HUES48 (cell line): Measurements from ENCODE around the gene UTS2R.

ENCODE experiments used
- H3K27ac ChIP-seq: one replicate; pipeline ENCODE4 v1.7.0; 2013; ENCODE audit warnings: low read depth, low read length, inconsistent platforms
- H3K27me3 ChIP-seq: 2 replicates; pipeline ENCODE4 v1.6.1; 2013; ENCODE audit warnings: mild to moderate bottlenecking, low read length; ENCODE audit not compliant: control insufficient read depth, insufficient read depth
- H3K36me3 ChIP-seq: 2 replicates; pipeline ENCODE4 v1.6.1; 2013; ENCODE audit warnings: low read length; ENCODE audit not compliant: control insufficient read depth, insufficient read depth
- H3K4me1 ChIP-seq: 2 replicates; pipeline ENCODE4 v1.6.1; 2013; ENCODE audit warnings: mild to moderate bottlenecking, low read length; ENCODE audit not compliant: control insufficient read depth, insufficient read depth
- H3K4me3 ChIP-seq: 2 replicates; pipeline ENCODE4 v1.5.1; 2013; ENCODE audit warnings: mild to moderate bottlenecking, low read depth, low read length
- H3K9ac ChIP-seq: 2 replicates; pipeline ENCODE4 v1.6.1; 2013; ENCODE audit warnings: mild to moderate bottlenecking, low read depth, low read length, moderate library complexity
- H3K9me3 ChIP-seq: 2 replicates; pipeline ENCODE4 v1.6.1; 2013; ENCODE audit warnings: low read length; ENCODE audit not compliant: control insufficient read depth, insufficient read depth

Gene UTS2R

DNA sequence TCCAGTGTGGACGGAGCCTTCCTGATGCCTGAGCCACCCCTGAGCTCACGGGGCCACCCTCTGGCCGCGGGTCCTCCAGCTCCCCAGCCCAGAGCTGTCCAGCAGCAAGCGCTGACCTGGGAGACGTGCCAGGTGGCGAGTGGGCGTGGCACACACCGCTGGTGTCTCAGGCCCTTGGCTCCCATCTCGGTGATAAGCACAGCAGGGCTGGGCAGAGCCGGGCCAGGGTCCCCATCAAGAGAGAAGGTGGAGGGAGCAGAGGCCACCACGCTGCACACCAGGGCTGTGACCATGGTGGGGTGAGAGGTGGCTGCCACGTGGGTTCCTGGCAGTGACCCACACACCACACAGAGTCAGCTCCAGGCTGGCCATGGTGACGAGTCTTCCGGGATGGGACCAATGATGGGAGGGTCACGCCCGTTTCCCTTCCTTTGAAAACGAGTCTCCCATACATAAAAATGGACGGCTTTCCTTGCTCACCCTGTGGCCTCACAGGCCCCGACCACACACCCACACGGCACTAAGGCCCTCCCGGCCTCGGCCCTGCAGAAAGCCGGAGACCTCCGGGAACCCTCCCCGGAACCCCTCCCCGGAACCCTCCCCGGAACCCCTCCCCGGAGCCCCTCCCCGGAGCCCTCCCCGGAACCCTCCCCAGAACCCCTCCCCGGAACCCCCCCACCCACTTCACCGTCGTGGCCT lies 16.8 kb downstream of the UTS2R start:
- no peaks in the 10 kb centered on the region for H3K27me3 ChIP-seq
- no peaks in the 10 kb centered on the region for H3K9me3 ChIP-seq
- H3K4me1 ChIP-seq, result no peaks in the 10 kb centered on the region
- no peak overlapping the region for H3K9ac ChIP-seq
- H3K4me3 ChIP-seq, result no peak overlapping the region
- no peak overlapping the region for H3K27ac ChIP-seq
- no peaks in the 10 kb centered on the region; the same call in 1 of the 2 replicates for H3K36me3 ChIP-seq

- H3K36me3 ChIP-seq, result no peaks in the 10 kb centered on the region; the same call in 1 of the 2 replicates
- no peaks in the 10 kb centered on the region for H3K4me1 ChIP-seq
- no peak overlapping the region for H3K27ac ChIP-seq
- H3K9me3 ChIP-seq, result no peaks in the 10 kb centered on the region
- no peaks in the 10 kb centered on the region for H3K27me3 ChIP-seq
- no peak overlapping the region for H3K9ac ChIP-seq
- no peak overlapping the region for H3K4me3 ChIP-seq
Measured at GRCh38 chr17:82388922-82389283, 17.3 kb downstream of the UTS2R start.

DNA sequence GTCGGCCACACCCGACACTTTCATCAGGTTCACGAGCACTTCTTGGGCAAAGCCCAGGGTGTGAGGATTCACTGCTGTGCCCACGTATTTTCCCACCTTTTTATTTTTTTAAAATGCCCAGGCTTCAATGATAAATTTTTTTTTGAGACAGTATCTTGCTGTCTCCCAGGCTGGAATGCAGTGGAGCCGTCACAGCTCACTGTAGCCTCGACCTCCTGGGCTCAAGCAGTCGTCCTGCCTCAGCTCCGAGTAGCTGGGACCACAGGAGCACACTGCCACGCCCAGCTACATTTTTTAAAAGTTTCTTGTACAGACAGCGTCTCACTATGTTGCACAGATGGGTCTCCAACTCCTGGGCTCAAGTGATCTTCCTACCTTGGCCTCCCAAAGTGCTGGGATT lies 17.8 kb downstream of the UTS2R start:
- no peaks in the 10 kb centered on the region; the same call in 1 of the 2 replicates for H3K36me3 ChIP-seq
- no peak overlapping the region for H3K9ac ChIP-seq
- no peaks in the 10 kb centered on the region for H3K9me3 ChIP-seq
- no peak overlapping the region for H3K4me3 ChIP-seq
- H3K4me1 ChIP-seq, result no peaks in the 10 kb centered on the region
- no peaks in the 10 kb centered on the region for H3K27me3 ChIP-seq
- no peak overlapping the region for H3K27ac ChIP-seq

- Histone ChIP-seq H3K36me3 (no peaks in the 10 kb centered on the region; the same call in 1 of the 2 replicates), H3K4me3 (no peak overlapping the region), H3K4me1 (no peaks in the 10 kb centered on the region), H3K9ac (no peak overlapping the region), H3K27ac (no peak overlapping the region), H3K9me3 (no peaks in the 10 kb centered on the region), H3K27me3 (no peaks in the 10 kb centered on the region)
Measured at GRCh38 chr17:82390015-82390859, 18.7 kb downstream of the UTS2R start.

DNA sequence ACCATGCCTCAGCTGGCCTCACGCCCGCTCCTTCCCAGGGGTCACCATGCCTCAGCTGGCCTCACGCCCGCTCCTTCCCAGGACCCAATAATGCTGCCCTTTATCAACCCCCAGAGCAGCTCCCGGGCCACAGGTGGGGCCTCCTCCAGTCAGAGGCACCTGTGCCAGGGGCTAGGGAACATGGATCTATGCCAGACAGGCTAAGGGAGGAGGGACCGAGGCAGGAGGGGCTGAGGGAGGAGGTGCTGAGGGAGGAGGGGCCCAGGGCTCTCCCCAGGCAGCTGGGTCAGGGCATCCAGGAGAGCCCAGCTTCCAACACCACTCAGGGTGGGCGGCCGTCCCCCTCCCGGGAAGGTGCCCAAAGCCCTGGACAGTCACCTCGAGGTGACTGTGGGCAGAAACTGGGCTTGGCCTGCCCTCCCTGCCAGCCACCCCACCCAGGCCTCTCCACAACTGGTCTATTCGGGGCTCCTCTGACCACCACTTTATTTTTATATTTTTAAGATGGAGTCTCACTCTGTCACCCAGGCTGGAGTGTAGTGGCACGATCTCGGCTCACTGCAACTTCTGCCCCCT lies 19.4 kb downstream of the UTS2R start:
- H3K9me3 ChIP-seq, result no peaks in the 10 kb centered on the region
- H3K36me3 ChIP-seq, result no peaks in the 10 kb centered on the region; the same call in 1 of the 2 replicates
- no peak overlapping the region for H3K4me3 ChIP-seq
- H3K9ac ChIP-seq, result no peak overlapping the region
- no peak overlapping the region for H3K27ac ChIP-seq
- H3K27me3 ChIP-seq, result no peaks in the 10 kb centered on the region
- no peaks in the 10 kb centered on the region for H3K4me1 ChIP-seq

DNA sequence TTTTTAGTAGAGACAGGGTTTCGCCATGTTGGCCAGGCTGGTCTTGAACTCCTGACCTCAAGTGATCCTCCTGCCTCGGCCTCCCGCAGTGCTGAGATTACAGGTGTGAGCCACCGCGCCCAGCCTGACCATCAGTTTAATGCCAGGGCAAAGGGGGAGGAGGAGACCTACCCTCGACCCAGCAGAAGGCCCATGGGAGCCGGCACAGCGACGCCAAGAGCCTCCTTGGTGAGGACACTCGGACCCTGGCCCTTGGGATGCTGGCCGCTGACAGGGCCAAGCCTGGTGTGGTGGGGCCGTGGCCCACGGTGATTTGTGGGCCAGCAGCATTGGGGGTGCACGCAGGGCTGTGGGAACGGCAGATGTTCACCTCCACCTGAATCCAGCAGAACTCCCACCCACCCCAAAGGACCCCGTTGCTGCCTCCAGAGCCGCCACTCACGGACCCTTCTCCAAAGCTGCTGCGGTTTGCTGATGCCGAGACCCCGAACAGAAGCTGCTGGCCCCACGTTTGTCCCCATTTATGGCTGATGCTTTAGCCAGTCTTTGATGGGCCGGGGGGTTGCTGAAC lies 20.0 kb downstream of the UTS2R start:
- no peaks in the 10 kb centered on the region for H3K9me3 ChIP-seq
- H3K27ac ChIP-seq, result no peak overlapping the region
- no peak overlapping the region for H3K4me3 ChIP-seq
- no peak overlapping the region for H3K9ac ChIP-seq
- no peaks in the 10 kb centered on the region for H3K27me3 ChIP-seq
- H3K36me3 ChIP-seq, result no peaks in the 10 kb centered on the region; the same call in 1 of the 2 replicates
- H3K4me1 ChIP-seq, result no peaks in the 10 kb centered on the region

DNA sequence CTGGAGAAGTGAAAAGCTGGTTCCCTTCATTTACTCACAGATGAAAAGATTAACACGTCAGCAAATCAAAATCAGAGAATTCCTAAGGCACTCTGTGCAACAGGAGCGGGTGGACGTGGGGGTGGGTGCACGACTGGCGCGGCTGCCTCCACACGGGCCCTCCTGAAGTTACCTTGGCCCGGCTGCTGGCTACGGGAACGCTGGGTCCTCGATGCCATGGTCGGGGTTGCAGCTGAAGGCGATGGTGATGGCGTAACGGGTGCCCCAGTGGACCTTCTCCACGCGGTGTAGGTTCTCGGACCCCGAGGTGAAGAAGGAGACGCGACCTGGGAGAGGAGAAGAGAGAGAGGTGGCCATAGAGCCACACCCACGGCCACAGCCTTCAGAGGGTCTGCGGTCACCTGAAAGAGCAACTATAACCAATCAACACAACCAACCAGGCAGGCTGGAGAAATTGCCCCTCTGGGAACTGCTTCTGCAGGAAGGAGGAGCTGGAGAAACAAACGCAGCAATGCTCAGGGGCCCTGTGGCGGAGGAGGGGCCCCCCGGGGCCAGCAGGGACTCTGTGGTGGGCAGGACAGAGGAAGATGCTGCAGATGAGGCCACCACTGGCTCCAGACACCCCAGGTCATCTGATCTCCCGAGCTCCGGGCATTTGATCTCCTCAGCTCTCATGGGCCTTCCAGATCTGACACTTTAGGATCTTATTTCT lies 20.8 kb downstream of the UTS2R start:
- Histone ChIP-seq H3K27me3 (no peaks in the 10 kb centered on the region), H3K9ac (no peak overlapping the region), H3K9me3 (no peaks in the 10 kb centered on the region), H3K27ac (no peak overlapping the region), H3K36me3 (no peaks in the 10 kb centered on the region; the same call in 1 of the 2 replicates), H3K4me3 (no peak overlapping the region), H3K4me1 (no peaks in the 10 kb centered on the region)

DNA sequence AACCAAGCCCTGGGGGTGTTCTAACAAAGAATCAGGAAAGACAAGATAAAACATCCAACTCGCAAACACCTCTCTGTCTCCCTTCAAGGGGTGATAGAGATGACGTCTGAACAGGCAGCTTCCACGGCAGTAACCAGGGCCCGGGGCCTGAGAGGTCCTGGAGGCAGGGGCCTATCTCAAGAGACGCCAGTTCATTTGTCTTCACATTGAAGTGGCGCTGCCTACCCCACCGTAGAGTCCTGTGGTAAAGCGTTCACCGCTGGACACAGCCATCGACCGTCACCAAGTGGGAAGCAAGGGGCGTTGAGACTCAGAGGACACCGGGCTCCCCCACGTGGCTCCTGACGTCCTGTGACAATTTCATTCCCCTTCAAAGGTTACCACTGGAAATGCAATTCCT lies 21.4 kb downstream of the UTS2R start:
- H3K27ac ChIP-seq, result no peak overlapping the region
- H3K4me3 ChIP-seq, result no peak overlapping the region
- no peaks in the 10 kb centered on the region for H3K27me3 ChIP-seq
- H3K4me1 ChIP-seq, result no peaks in the 10 kb centered on the region
- H3K9ac ChIP-seq, result no peak overlapping the region
- no peaks in the 10 kb centered on the region for H3K9me3 ChIP-seq
- no peaks in the 10 kb centered on the region; the same call in 1 of the 2 replicates for H3K36me3 ChIP-seq

GRCh38 chr17:82394278-82394677 lies 22.7 kb downstream of the UTS2R start:
- Histone ChIP-seq H3K4me1 (no peaks in the 10 kb centered on the region), H3K9me3 (no peaks in the 10 kb centered on the region), H3K27ac (no peak overlapping the region), H3K27me3 (no peaks in the 10 kb centered on the region), H3K4me3 (no peak overlapping the region), H3K9ac (no peak overlapping the region), H3K36me3 (no peaks in the 10 kb centered on the region; the same call in 1 of the 2 replicates)

GRCh38 chr17:82396601-82397435 lies 25.3 kb downstream of the UTS2R start:
- Histone ChIP-seq H3K27me3 (no peaks in the 10 kb centered on the region), H3K9me3 (no peaks in the 10 kb centered on the region), H3K4me3 (no peak overlapping the region), H3K4me1 (no peaks in the 10 kb centered on the region), H3K9ac (no peak overlapping the region), H3K27ac (no peak overlapping the region), H3K36me3 (no peaks in the 10 kb centered on the region; the same call in 1 of the 2 replicates)
